NCI-H1694 (cell line): ENCODE measurements around the gene LRIG3.
"Not testable (repeated sequence)": the region's sequence is repeated elsewhere in the genome, so short reads cannot be mapped to it uniquely, and the experiment has no call there.

Source experiments
- DNase-seq: peaks from one replicate; lab custom pipeline; 2025; lab: John Stamatoyannopoulos, UW

LRIG3 gene

GRCh38 chr12:58906917-58907316 lies 13.4 kb downstream of the LRIG3 start:
- no peak for DNase-seq

- DNase-seq, result no peak
Observed at GRCh38 chr12:58905422-58905821, 14.9 kb downstream of the LRIG3 start.

- DNase-seq, result not testable (repeated sequence)
Observed at GRCh38 chr12:58902726-58903125, 17.6 kb downstream of the LRIG3 start.

GRCh38 chr12:58901664-58902063 lies 18.6 kb downstream of the LRIG3 start:
- DNase-seq, result no peak

- DNase-seq, result no peak
Observed at GRCh38 chr12:58897969-58898368, 22.3 kb downstream of the LRIG3 start.

GRCh38 chr12:58896278-58896677 lies 24.0 kb downstream of the LRIG3 start:
- no peak for DNase-seq

GRCh38 chr12:58895053-58895452 lies 25.3 kb downstream of the LRIG3 start:
- no peak for DNase-seq

- DNase-seq, result no peak
Observed at GRCh38 chr12:58894040-58894439, 26.3 kb downstream of the LRIG3 start.

- DNase-seq, result no peak
Observed at GRCh38 chr12:58893495-58893894, 26.8 kb downstream of the LRIG3 start.

- peak; percentile 17 for DNase-seq
Observed at GRCh38 chr12:58889557-58889956, 30.7 kb downstream of the LRIG3 start.

GRCh38 chr12:58888131-58888783 lies 32.0 kb downstream of the LRIG3 start:
- DNase-seq, result peak; percentile 96

GRCh38 chr12:58887068-58887467 lies 33.2 kb downstream of the LRIG3 start:
- no peak for DNase-seq

GRCh38 chr12:58886474-58886873 lies 33.8 kb downstream of the LRIG3 start:
- no peak for DNase-seq

GRCh38 chr12:58884916-58885315 lies 35.4 kb downstream of the LRIG3 start:
- no peak for DNase-seq

GRCh38 chr12:58883576-58884334 lies 36.5 kb downstream of the LRIG3 start:
- DNase-seq, result no peak

- no peak for DNase-seq
Observed at GRCh38 chr12:58882826-58883225, 37.5 kb downstream of the LRIG3 start.

GRCh38 chr12:58881816-58882215 lies 38.5 kb downstream of the LRIG3 start:
- DNase-seq, result no peak

- no peak for DNase-seq
Observed at GRCh38 chr12:58880639-58881038, 39.7 kb downstream of the LRIG3 start.

GRCh38 chr12:58877243-58877743 lies 43.0 kb downstream of the LRIG3 start:
- DNase-seq, result no peak

GRCh38 chr12:58873496-58873895 lies 46.8 kb downstream of the LRIG3 start:
- DNase-seq, result no peak

GRCh38 chr12:58871556-58871955 lies 48.7 kb downstream of the LRIG3 start:
- DNase-seq, result no peak

- DNase-seq, result no peak
Observed at GRCh38 chr12:58870595-58870994, 49.7 kb downstream of the LRIG3 start.

- no peak for DNase-seq
Observed at GRCh38 chr12:58860788-58861240, 59.5 kb downstream of the LRIG3 start.
